Measurements from ENCODE around the gene CETP. TPM values are rescaled to one million over a fixed set of nuclear protein-coding genes. Genes with fewer than 3 reads are reported as not detected.

The CETP gene
- total and polyA plus RNA-seq, 2 of the 13 experiments (the other 11 are each of a cell fraction or from before 2014, with no cell fraction given) = 0.31 to 9.8 TPM

DNA sequence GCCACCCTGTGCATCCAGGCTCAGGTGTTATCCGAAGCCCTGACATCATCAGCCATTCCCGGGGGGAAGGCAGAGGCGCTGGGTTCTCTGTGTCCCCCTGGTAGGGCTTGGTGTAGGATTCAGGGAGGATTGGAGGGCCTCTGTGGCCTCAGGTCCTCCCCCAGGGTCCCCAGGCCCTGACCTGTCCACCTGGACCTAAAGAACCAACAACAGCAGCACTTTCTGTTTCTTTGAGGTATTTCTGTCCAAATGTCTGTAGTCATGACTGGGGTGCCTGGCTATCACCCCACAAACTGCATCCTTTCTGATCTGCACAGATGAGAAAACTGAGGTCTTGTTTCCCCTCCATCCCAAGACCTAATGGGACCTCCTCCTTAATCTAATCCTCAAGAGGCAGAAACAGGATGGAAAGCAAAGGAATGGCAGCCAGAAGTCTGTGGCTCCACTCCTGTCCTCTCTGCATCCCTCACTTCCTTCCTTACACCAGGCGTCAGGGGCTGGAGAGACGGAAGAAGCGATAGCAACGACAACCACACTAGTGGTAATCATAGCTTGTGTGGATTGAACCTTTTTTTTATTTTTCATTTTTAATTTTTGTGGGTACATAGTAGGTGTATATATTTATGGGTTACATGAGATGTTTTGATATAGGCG, 39.4 kb downstream of the CETP start (continued):
- TF ChIP-seq, protein P1, sequence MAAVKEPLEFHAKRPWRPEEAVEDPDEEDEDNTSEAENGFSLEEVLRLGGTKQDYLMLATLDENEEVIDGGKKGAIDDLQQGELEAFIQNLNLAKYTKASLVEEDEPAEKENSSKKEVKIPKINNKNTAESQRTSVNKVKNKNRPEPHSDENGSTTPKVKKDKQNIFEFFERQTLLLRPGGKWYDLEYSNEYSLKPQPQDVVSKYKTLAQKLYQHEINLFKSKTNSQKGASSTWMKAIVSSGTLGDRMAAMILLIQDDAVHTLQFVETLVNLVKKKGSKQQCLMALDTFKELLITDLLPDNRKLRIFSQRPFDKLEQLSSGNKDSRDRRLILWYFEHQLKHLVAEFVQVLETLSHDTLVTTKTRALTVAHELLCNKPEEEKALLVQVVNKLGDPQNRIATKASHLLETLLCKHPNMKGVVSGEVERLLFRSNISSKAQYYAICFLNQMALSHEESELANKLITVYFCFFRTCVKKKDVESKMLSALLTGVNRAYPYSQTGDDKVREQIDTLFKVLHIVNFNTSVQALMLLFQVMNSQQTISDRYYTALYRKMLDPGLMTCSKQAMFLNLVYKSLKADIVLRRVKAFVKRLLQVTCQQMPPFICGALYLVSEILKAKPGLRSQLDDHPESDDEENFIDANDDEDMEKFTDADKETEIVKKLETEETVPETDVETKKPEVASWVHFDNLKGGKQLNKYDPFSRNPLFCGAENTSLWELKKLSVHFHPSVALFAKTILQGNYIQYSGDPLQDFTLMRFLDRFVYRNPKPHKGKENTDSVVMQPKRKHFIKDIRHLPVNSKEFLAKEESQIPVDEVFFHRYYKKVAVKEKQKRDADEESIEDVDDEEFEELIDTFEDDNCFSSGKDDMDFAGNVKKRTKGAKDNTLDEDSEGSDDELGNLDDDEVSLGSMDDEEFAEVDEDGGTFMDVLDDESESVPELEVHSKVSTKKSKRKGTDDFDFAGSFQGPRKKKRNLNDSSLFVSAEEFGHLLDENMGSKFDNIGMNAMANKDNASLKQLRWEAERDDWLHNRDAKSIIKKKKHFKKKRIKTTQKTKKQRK (IDR thresholded peaks at IDR 0.05; ENCODE audit: low read length) = no peak
- TF ChIP-seq, protein P2, sequence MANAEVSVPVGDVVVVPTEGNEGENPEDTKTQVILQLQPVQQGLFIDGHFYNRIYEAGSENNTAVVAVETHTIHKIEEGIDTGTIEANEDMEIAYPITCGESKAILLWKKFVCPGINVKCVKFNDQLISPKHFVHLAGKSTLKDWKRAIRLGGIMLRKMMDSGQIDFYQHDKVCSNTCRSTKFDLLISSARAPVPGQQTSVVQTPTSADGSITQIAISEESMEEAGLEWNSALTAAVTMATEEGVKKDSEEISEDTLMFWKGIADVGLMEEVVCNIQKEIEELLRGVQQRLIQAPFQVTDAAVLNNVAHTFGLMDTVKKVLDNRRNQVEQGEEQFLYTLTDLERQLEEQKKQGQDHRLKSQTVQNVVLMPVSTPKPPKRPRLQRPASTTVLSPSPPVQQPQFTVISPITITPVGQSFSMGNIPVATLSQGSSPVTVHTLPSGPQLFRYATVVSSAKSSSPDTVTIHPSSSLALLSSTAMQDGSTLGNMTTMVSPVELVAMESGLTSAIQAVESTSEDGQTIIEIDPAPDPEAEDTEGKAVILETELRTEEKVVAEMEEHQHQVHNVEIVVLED (CRISPR knock-in tag; IDR thresholded peaks at IDR 0.05; ENCODE audit: borderline replicate concordance) = no peak
- TF ChIP-seq NBN (conservative IDR thresholded peaks at IDR 0.05) (no peak), MYNN (CRISPR knock-in tag; IDR thresholded peaks at IDR 0.05; ENCODE audit: low read depth) (no peak), ZNF430 (CRISPR knock-in tag; IDR thresholded peaks at IDR 0.05) (no peak), ONECUT2 (CRISPR knock-in tag; IDR thresholded peaks at IDR 0.05) (no peak), BRCA1 (CRISPR knock-in tag; IDR thresholded peaks at IDR 0.05) (no peak)
